Tibial artery (tissue), 4 donors: Measurements from ENCODE around the gene ANKRA2.

Experiments used
- DNase-seq, 2 donors: peaks; one replicate each; pipeline ENCODE4 v3.0.0-alpha.2; 2019
- H3K27ac ChIP-seq, 2 donors: fragments of 200-600 bp; sonication (generic) in 1 of 2; 1 replicate in 1 of 2; 2 replicates in 1 of 2; pipeline ENCODE4 v1.5.1; 2018 to 2019; ENCODE audit warnings: mild to moderate bottlenecking in 1 of 2
- H3K27me3 ChIP-seq, 2 donors: fragments of 200-600 bp; sonication (generic) in 1 of 2; one replicate each; pipeline versions ENCODE4 v1.5.1 to v1.6.0; 2016 to 2019
- H3K36me3 ChIP-seq, 3 donors: fragments of 200-600 bp; sonication (generic) in 2 of 3; one replicate each; pipeline ENCODE4 v1.5.1; 2016 to 2019; ENCODE audit warnings: mild to moderate bottlenecking in 2 of 3
- H3K4me1 ChIP-seq, 4 donors: fragments of 200-600 bp; sonication (generic) in 2 of 4; 1 replicate in 3 of 4; 2 replicates in 1 of 4; pipeline ENCODE4 v1.5.1; 2016 to 2019
- H3K4me3 ChIP-seq, 2 donors: fragments of 200-600 bp; sonication (generic) in 1 of 2; 1 replicate in 1 of 2; 2 replicates in 1 of 2; pipeline ENCODE4 v1.5.1; 2018 to 2019; ENCODE audit warnings: mild to moderate bottlenecking in 2 of 2
- H3K9me3 ChIP-seq, 3 donors: fragments of 200-600 bp; sonication (generic) in 1 of 3; one replicate each; pipeline ENCODE4 v1.5.1; 2016 to 2019
- CTCF ChIP-seq, 2 experiments: fragments of 200-600 bp in 1 of 2; fragments of 450-650 bp in 1 of 2; IDR thresholded peaks; one replicate each; pipeline ENCODE4 v1.5.1; 2017 to 2019; ENCODE audit warnings: antibody characterized with exemption in 2 of 2, mild to moderate bottlenecking in 1 of 2, moderate library complexity in 1 of 2
- intact Hi-C: fragments of 100-400 bp; cut with DNase I; formaldehyde crosslinking; loops from one replicate; pipeline ENCODE4 v1.15.0; 2023; ENCODE audit warnings: low total_unique reads

Gene ANKRA2

DNA sequence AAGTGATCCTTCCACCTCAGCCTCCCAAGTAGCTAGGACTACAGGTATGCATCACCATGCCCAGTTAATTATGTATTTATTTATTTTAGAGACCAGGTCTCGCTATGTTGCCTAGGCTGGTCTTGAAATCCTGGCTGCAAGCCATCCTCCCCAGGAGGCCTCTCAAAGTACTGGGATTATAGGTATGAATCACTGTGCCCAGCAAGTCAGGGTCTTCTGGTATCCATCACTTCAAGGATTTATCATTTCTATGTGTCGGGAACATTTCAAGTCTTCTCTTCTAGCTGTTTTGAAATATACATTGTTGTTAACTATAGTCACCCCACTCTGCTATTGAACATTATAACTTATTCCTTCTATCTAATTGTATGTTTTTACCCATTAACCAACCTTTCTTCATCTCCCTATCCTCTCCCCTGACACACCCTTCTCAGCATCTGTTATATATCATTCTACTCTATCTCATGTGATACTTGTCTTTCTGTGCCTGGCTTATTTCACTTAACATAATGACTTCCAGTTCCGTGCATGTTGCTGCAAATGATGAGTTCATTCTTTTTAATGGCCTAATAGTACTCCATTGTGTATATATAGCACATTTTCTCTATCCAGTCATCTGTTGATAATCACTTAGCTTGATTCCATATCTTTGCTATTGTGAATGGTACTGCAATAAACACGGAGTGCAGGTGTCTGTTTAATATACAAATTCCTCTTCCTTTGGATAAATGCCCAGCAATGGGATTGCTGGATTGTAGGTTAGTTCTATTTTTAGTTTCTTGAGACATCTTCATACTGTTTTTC is 26.5 kb upstream of the ANKRA2 start:
- DNase-seq = no peak
- no peak overlapping the region for H3K27ac ChIP-seq
- H3K4me1 ChIP-seq = no peaks in the 10 kb centered on the region
- no peaks in the 10 kb centered on the region for H3K36me3 ChIP-seq
- no peak overlapping the region for H3K4me3 ChIP-seq
- H3K27me3 ChIP-seq = no peaks in the 10 kb centered on the region
- intact Hi-C loops = loop anchor here (2.0 kb wide), 1 partner anchor 203 kb away; no protein-coding TSS in a partner anchor
- TF ChIP-seq CTCF (IDR thresholded peaks at IDR 0.05) = no peak
- H3K9me3 ChIP-seq = no peaks in the 10 kb centered on the region

GRCh38 chr5:73591102-73591695 is 25.8 kb upstream of the ANKRA2 start:
- no peaks in the 10 kb centered on the region for H3K4me1 ChIP-seq
- intact Hi-C loops = loop anchor here (2.0 kb wide), 1 partner anchor 204 kb away; no protein-coding TSS in a partner anchor
- H3K27me3 ChIP-seq = no peaks in the 10 kb centered on the region
- no peak overlapping the region for H3K27ac ChIP-seq
- no peak overlapping the region for H3K4me3 ChIP-seq
- peak; percentile 82 to 92 for TF ChIP-seq CTCF (IDR thresholded peaks at IDR 0.05)
- DNase-seq = no peak
- H3K9me3 ChIP-seq = no peaks in the 10 kb centered on the region
- no peaks in the 10 kb centered on the region for H3K36me3 ChIP-seq

- no peaks in the 10 kb centered on the region for H3K36me3 ChIP-seq
- no peak overlapping the region for H3K27ac ChIP-seq
- H3K9me3 ChIP-seq = no peaks in the 10 kb centered on the region
- no peak overlapping the region for H3K4me3 ChIP-seq
- intact Hi-C loops = no loop called here
- no peak for DNase-seq
- TF ChIP-seq CTCF (IDR thresholded peaks at IDR 0.05) = no peak
- no peaks in the 10 kb centered on the region for H3K27me3 ChIP-seq
- H3K4me1 ChIP-seq = no peaks in the 10 kb centered on the region
These were observed 22.5 kb upstream of the ANKRA2 start for GRCh38 chr5:73587923-73588322.

DNA sequence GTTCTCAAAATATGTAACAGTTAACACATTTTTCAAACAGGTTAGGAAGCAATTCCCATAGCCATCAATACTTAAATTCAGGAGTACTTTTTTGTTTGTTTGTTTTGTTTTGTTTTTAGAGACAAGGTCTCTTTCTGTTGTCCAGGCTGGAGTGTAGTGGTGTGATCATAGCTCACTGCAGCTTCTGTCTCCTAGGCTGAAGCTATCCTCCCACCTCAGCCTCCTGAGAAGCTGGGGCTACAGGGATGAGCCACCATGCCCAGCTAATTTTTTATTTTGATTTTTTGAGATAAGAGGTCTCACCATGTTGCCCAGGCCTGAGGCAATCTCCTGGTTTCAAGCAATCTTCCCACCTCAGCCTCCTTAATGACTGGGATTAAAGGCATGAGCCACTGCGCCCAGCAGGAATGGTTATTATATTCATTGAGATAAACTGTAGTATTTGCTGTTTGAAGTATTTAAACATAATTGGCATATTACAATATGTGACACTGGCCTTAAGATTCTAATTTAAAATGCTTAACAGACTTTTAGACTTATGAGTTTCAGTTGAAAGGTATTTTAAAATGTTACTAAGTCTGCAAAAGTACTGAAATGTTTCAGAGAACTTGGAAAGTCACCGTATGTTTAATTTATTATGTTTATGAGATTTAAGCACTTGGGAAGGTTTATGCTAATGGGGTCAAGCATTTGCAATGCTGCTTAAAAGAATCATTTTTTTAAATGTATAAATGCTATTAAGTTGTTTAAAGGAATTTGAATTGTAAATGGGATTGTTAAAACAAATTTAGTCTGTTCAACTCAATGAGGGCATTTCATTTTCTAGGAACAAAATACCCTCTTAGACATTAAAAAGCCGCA is 17.1 kb upstream of the ANKRA2 start:
- Histone ChIP-seq H3K36me3 (peaks cover 28 to 48% (median 37%) of the 10 kb centered on the region in 3 donors), H3K4me3 (no peak overlapping the region), H3K27me3 (no peaks in the 10 kb centered on the region), H3K4me1 (no peaks in the 10 kb centered on the region), H3K9me3 (no peaks in the 10 kb centered on the region), H3K27ac (no peak overlapping the region)
- no peak for DNase-seq
- no peak for TF ChIP-seq CTCF (IDR thresholded peaks at IDR 0.05)
- intact Hi-C loops = no loop called here

DNA sequence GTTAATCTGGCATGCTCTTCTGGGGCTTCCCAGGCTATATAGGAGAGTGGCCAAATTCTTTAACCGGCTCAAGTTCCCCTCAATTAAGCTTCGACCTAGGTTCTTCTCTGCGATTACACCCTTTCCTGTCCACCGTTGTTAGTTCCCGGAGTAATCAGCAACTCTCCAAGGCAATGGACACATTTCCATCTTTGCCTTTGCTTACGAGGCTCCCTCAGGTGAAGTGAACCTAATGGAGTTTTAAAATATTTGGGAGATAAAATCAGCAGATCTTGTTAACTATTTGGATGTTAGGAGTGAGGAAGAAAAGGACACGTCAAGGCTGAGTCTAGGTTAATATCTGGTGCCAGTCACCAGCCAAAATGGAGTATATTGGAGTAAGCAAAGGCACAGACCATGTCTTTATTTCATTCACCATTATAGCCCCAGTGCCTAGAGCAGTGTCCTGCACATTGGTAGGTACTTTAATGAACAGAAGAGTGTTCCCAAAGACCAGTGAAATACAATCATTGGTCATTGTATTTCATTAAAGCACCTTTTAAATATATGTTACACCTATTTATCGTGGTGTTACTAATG is 619 bp upstream of the ANKRA2 start:
- Histone ChIP-seq H3K4me1 (peaks cover 0 to 29% (median 17%) of the 10 kb centered on the region in 4 donors), H3K27ac (peak overlapping the region; percentile 91 to 95), H3K36me3 (peaks cover 17 to 33% (median 28%) of the 10 kb centered on the region in 3 donors), H3K27me3 (no peaks in the 10 kb centered on the region), H3K4me3 (peak overlapping the region; percentile 69 to 74), H3K9me3 (no peaks in the 10 kb centered on the region)
- no peak for DNase-seq
- no peak for TF ChIP-seq CTCF (IDR thresholded peaks at IDR 0.05)
- intact Hi-C loops = loop anchor here (5.0 kb wide), 1 partner anchor 54 kb away; no protein-coding TSS in a partner anchor
